Activated naive CD8-positive, alpha-beta T cell treated with anti-CD3 and anti-CD28 coated beads for 36 hours (primary cell): Measurements from ENCODE around the gene ITPRIP. TPM values are rescaled to one million over a fixed set of nuclear protein-coding genes. Genes with fewer than 3 reads are reported as not detected.

ENCODE experiments used
- DNase-seq: peaks from one replicate; pipeline ENCODE4 v3.0.0; 2021
- H3K27ac Mint-ChIP-seq: one replicate; pipeline ENCODE4 v1.8.0; 2022; ENCODE audit warnings: mild to moderate bottlenecking, moderate library complexity, mixed read lengths
- H3K27me3 Mint-ChIP-seq: one replicate; pipeline ENCODE4 v1.8.0; 2022; ENCODE audit warnings: mild to moderate bottlenecking, mixed read lengths
- H3K36me3 Mint-ChIP-seq: one replicate; pipeline ENCODE4 v1.8.0; 2021; ENCODE audit warnings: mild to moderate bottlenecking, mixed read lengths
- H3K4me1 Mint-ChIP-seq: one replicate; pipeline ENCODE4 v1.8.0; 2021; ENCODE audit warnings: mixed read lengths
- H3K4me3 Mint-ChIP-seq: one replicate; pipeline ENCODE4 v1.8.0; 2022; ENCODE audit warnings: mild to moderate bottlenecking, moderate library complexity, mixed read lengths
- H3K9me3 Mint-ChIP-seq: one replicate; pipeline ENCODE4 v1.8.0; 2022; ENCODE audit warnings: mixed read lengths
- total RNA-seq, 2 experiments: library from RNA; stranded (reverse); gene quantifications; one replicate each; pipeline ENCODE4 v1.2.3, GENCODE V29; 2021

ITPRIP gene
- total RNA-seq, 2 experiments from 2014 or later = 18.8 to 19.4 TPM

- Mint-ChIP-seq H3K9me3 (no peaks in the 10 kb centered on the region), H3K36me3 (peaks cover 19% of the 10 kb centered on the region), H3K27ac (peak overlapping the region; percentile 70), H3K4me3 (peak overlapping the region; percentile 45), H3K4me1 (peaks cover 72% of the 10 kb centered on the region), H3K27me3 (no peaks in the 10 kb centered on the region)
- DNase-seq = no peak
These were observed 4.4 kb downstream of the ITPRIP start for GRCh38 chr10:104333728-104334373.

- H3K4me3 Mint-ChIP-seq = peak overlapping the region; percentile 45
- DNase-seq = peak; percentile 63
These were observed 5.1 kb downstream of the ITPRIP start for GRCh38 chr10:104333032-104333727.

GRCh38 chr10:104332243-104333031, 5.8 kb downstream of the ITPRIP start:
- Mint-ChIP-seq H3K27me3 (no peaks in the 10 kb centered on the region), H3K36me3 (peaks cover 19% of the 10 kb centered on the region), H3K4me1 (peaks cover 86% of the 10 kb centered on the region), H3K27ac (peak overlapping the region; percentile 70), H3K9me3 (no peaks in the 10 kb centered on the region), H3K4me3 (peak overlapping the region; percentile 45)
- no peak for DNase-seq

More at GRCh38 chr10:104333032-104333727, 5.1 kb downstream of the ITPRIP start:
- Mint-ChIP-seq H3K36me3 (peaks cover 19% of the 10 kb centered on the region), H3K27ac (peak overlapping the region; percentile 70), H3K9me3 (no peaks in the 10 kb centered on the region), H3K27me3 (no peaks in the 10 kb centered on the region), H3K4me1 (peaks cover 78% of the 10 kb centered on the region)

- Mint-ChIP-seq H3K9me3 (no peaks in the 10 kb centered on the region), H3K27ac (no peak overlapping the region), H3K27me3 (no peaks in the 10 kb centered on the region), H3K36me3 (peaks cover 15% of the 10 kb centered on the region), H3K4me1 (peaks cover 97% of the 10 kb centered on the region), H3K4me3 (no peak overlapping the region)
- no peak for DNase-seq
These were observed 6.9 kb downstream of the ITPRIP start for GRCh38 chr10:104331208-104331838.

GRCh38 chr10:104330168-104331110, 7.8 kb downstream of the ITPRIP start:
- DNase-seq = no peak
- Mint-ChIP-seq H3K4me1 (peaks cover 96% of the 10 kb centered on the region), H3K27me3 (no peaks in the 10 kb centered on the region), H3K9me3 (no peaks in the 10 kb centered on the region), H3K4me3 (no peak overlapping the region), H3K36me3 (peaks cover 16% of the 10 kb centered on the region), H3K27ac (peak overlapping the region; percentile 93)

- Mint-ChIP-seq H3K9me3 (no peaks in the 10 kb centered on the region), H3K27me3 (no peaks in the 10 kb centered on the region), H3K36me3 (peaks cover 17% of the 10 kb centered on the region), H3K4me3 (no peak overlapping the region), H3K4me1 (peaks cover 96% of the 10 kb centered on the region), H3K27ac (peak overlapping the region; percentile 93)
- DNase-seq = no peak
These were observed 8.5 kb downstream of the ITPRIP start for GRCh38 chr10:104329735-104330134.

- Mint-ChIP-seq H3K4me1 (peaks cover 96% of the 10 kb centered on the region), H3K4me3 (peak overlapping the region; percentile 64), H3K36me3 (peaks cover 23% of the 10 kb centered on the region), H3K9me3 (no peaks in the 10 kb centered on the region), H3K27me3 (no peaks in the 10 kb centered on the region), H3K27ac (peak overlapping the region; percentile 93)
- DNase-seq = peak; percentile 84
These were observed 9.2 kb downstream of the ITPRIP start for GRCh38 chr10:104328896-104329710.

- Mint-ChIP-seq H3K27me3 (no peaks in the 10 kb centered on the region), H3K27ac (peak overlapping the region; percentile 93), H3K4me1 (peaks cover 96% of the 10 kb centered on the region), H3K4me3 (peak overlapping the region; percentile 64), H3K36me3 (peaks cover 28% of the 10 kb centered on the region), H3K9me3 (no peaks in the 10 kb centered on the region)
- DNase-seq = no peak
These were observed 9.7 kb downstream of the ITPRIP start for GRCh38 chr10:104328646-104328895.

GRCh38 chr10:104327745-104328645, 10.3 kb downstream of the ITPRIP start:
- Mint-ChIP-seq H3K4me1 (peaks cover 94% of the 10 kb centered on the region), H3K4me3 (peak overlapping the region; percentile 64), H3K27me3 (no peaks in the 10 kb centered on the region), H3K9me3 (no peaks in the 10 kb centered on the region), H3K36me3 (peaks cover 26% of the 10 kb centered on the region), H3K27ac (peak overlapping the region; percentile 93)
- DNase-seq = no peak

GRCh38 chr10:104326991-104327610, 11.2 kb downstream of the ITPRIP start:
- no peak for DNase-seq
- Mint-ChIP-seq H3K9me3 (no peaks in the 10 kb centered on the region), H3K4me3 (peak overlapping the region; percentile 20), H3K36me3 (peaks cover 27% of the 10 kb centered on the region), H3K27me3 (no peaks in the 10 kb centered on the region), H3K27ac (peak overlapping the region; percentile 28), H3K4me1 (peaks cover 94% of the 10 kb centered on the region)

- no peaks in the 10 kb centered on the region for H3K9me3 Mint-ChIP-seq
- H3K27ac Mint-ChIP-seq = peak overlapping the region; percentile 65
- H3K4me1 Mint-ChIP-seq = peaks cover 92% of the 10 kb centered on the region
- no peak for DNase-seq
- H3K27me3 Mint-ChIP-seq = no peaks in the 10 kb centered on the region
- H3K36me3 Mint-ChIP-seq = peaks cover 29% of the 10 kb centered on the region
- H3K4me3 Mint-ChIP-seq = peak overlapping the region; percentile 32
These were observed 12.5 kb downstream of the ITPRIP start for GRCh38 chr10:104325436-104326435.
